ENCODE data around the gene MRPL27. TPM values are rescaled to one million over a fixed set of nuclear protein-coding genes. Genes with fewer than 3 reads are reported as not detected.

The MRPL27 gene
- total RNA-seq, 1 experiment from 2014 or later: 74.4 TPM

DNA sequence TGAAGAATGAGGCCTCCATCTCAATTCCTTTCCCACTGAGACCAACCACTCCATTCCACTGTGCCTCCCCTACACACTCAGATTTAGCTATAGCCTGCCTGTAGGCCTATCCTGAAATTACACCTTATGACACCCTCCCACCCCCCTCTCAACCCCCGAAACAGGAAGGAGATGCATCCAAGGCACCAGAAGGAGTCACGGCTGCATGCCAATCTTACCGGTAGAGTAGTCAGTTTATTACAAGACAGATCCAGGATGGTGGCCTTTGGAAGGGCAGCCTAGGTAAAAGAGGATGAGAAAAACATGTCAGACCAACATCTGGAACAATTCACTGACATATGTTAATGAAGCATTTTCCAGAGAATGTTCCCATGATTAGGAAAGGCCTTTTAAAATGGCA is 21.7 kb upstream of the MRPL27 start:
- DNase-seq: no peak
- no peaks in the 10 kb centered on the region for H3K27me3 ChIP-seq
- peaks cover 74% of the 10 kb centered on the region for H3K36me3 ChIP-seq
- H3K4me3 ChIP-seq: peak overlapping the region; percentile 95
- H3K9me3 ChIP-seq: no peaks in the 10 kb centered on the region

DNA sequence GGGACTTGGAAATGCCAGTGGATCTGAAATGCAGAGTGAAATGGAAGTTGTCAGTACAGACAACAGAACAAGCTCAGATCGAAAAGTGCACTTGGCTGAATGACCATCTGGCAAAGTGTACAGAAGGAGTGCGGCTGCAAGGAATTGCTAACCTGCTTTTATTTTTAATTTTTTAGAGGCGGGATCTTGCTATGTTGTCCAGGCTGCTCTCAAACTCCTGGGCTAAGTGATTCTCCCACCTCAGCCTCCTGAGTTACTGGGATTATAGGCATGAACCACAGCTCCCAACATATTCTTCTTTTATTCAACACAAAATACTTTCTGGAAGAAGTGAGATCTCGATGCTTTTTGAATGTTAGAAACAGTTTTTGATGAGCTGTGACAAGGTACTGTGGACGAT is 20.7 kb upstream of the MRPL27 start:
- DNase-seq: no peak
- Histone ChIP-seq H3K36me3 (peaks cover 84% of the 10 kb centered on the region), H3K9me3 (no peaks in the 10 kb centered on the region), H3K27me3 (no peaks in the 10 kb centered on the region), H3K4me3 (no peak overlapping the region)

DNA sequence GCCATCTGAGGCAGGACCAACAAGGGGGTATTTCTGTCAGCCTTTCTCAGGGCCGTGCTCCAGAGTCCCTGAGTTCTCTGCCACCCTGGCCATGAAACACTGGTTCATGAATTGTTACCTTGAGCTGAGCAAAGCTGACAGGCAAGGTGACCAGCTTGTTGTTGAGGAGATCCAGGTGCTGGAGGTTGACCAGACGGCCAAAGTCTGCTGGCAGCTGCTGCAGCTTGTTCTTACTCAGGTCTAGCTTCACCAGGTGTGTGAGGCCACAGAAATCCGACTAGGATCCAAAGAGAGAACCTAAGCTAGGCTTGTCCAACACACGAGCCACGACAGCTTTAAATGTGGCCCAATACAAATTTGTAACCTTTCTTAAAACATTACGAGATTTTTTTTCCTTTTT is 19.6 kb upstream of the MRPL27 start:
- Histone ChIP-seq H3K9me3 (no peaks in the 10 kb centered on the region), H3K4me3 (no peak overlapping the region), H3K36me3 (peaks cover 95% of the 10 kb centered on the region), H3K27me3 (no peaks in the 10 kb centered on the region)
- DNase-seq: no peak

DNA sequence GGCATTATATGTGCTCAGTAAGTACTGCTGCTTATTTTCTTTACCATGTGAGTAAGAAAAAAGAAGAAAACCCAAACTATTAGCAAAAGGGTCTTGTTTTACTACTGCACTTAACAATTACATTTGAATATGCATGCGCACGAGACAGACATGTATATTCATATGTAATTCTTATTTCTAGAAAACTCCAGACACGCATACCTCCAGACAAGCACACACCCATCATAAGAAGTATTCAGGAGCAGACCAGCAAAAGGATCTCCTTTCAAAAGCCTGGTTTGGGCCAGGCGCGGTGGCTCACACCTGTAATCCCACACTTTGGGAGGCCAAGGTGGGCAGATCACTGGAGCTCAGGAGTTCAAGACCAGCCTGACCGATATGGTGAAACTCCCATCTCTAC is 16.6 kb upstream of the MRPL27 start:
- H3K4me3 ChIP-seq: no peak overlapping the region
- no peak for DNase-seq
- no peaks in the 10 kb centered on the region for H3K9me3 ChIP-seq
- peaks cover 99% of the 10 kb centered on the region for H3K36me3 ChIP-seq
- no peaks in the 10 kb centered on the region for H3K27me3 ChIP-seq

DNA sequence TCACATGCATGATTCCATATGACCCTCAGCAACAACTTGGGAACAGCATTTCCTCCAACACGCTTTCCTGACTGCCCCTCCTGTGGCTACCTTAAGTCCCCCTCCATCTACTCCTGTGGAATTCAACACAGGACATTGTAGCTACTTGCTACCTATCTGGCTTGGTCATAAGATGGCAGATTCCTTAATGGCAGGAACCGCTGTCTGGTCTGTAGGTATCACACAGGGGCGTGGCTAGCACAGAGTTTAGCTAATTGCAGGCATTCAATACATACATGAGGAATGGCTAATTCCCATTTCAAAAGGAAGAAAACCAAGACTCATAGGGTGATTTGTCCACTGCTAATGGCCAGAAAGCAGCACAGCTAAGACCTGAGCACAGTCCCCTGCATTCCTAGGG is 15.7 kb upstream of the MRPL27 start:
- H3K27me3 ChIP-seq: no peaks in the 10 kb centered on the region
- peaks cover 99% of the 10 kb centered on the region for H3K36me3 ChIP-seq
- H3K9me3 ChIP-seq: no peaks in the 10 kb centered on the region
- H3K4me3 ChIP-seq: no peak overlapping the region
- no peak for DNase-seq

DNA sequence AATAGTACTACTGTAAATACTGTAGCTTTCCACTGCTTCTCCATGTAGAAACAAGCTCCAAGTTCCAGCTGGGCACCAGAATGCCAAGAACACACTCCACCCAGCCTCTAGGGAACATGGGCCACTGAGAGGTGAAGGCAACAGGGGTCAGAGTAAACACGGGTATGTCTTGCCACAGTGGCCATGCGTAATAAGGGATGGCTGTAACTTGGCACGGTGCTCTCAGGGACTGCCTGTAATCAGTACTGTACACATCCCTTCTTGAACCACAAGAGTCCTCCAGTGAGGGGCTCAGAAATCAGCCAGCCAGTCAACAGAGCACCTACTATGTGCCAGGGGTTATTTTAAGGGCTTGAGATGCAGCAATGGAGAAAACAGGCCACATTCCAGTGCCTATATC is 13.5 kb upstream of the MRPL27 start:
- H3K36me3 ChIP-seq: peaks cover 98% of the 10 kb centered on the region
- no peaks in the 10 kb centered on the region for H3K27me3 ChIP-seq

DNA sequence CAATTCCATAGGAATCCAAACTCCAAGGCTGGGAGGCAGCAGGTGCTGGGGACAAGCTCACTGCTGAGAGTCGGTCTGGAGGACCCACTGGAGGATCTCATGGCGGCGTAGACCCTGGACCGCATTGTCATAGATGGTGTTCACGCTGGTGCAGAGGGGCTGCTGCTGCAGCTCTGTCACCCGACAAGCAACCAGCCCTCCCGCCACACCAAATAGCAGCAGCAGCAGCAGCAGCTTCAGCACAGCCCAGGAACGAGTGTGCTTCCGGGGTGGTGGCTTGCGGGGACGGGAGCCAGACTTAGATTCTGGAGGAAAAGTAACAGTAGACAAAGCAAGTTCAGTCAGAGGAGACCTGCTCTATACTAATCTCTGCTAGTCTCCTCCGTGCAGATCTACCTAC is 9.9 kb upstream of the MRPL27 start:
- peaks cover 97% of the 10 kb centered on the region for H3K36me3 ChIP-seq
- no peaks in the 10 kb centered on the region for H3K9me3 ChIP-seq
- H3K27me3 ChIP-seq: no peaks in the 10 kb centered on the region
- H3K4me3 ChIP-seq: no peak overlapping the region
- DNase-seq: no peak

More for the DNA sequence above, 13.5 kb upstream of the MRPL27 start:
- no peak for DNase-seq
- no peak overlapping the region for H3K4me3 ChIP-seq
- H3K9me3 ChIP-seq: no peaks in the 10 kb centered on the region

DNA sequence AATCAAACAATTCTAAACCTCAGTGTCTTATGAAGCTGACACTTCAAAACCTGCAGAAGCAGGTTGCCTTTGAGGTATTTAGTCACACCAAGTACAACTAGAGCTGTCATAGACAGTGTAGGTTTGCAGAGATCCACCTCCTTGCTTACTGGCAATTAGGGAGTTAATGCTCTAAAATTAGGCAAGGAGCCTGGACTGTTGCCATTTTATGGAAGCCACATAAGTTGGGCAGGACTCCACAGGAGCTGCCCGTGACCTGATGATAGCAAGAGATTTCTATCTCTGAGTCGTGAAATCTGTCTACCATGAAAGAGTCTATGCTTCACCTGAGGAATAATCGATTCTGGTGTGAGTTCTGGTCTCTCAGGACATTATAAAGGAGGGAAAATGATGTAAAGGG is 8.9 kb upstream of the MRPL27 start:
- Histone ChIP-seq H3K4me3 (no peak overlapping the region), H3K36me3 (peaks cover 89% of the 10 kb centered on the region), H3K27me3 (no peaks in the 10 kb centered on the region), H3K9me3 (no peaks in the 10 kb centered on the region)
- DNase-seq: no peak

DNA sequence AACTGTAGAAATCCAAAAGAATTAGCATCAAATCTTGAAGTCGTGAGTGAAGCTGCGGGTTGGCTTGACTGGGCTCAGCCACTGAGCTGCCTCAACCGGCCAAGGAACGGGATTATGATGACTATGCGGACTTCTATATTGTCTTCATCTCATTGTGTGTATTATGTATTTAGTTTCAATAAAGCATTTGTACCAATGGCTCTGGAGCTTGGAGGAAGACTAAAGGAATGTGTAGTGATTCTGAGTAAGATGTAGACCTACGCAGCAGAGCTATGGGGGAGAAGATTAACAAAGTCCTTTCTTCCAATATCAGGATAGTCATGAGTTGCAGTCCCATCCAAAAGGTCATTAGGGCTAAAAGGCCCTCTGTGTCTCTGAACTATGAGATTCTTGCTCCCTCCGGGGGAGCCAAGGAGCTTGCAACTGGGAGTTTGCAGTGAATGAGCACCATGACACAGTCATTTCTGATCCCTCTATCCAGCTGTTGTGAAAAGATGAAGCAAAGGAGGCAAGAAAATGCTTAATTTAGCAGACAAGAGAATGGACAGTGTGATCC is 8.4 kb upstream of the MRPL27 start:
- no peak overlapping the region for H3K4me3 ChIP-seq
- no peak for DNase-seq
- no peaks in the 10 kb centered on the region for H3K27me3 ChIP-seq
- H3K36me3 ChIP-seq: peaks cover 83% of the 10 kb centered on the region
- H3K9me3 ChIP-seq: no peaks in the 10 kb centered on the region

DNA sequence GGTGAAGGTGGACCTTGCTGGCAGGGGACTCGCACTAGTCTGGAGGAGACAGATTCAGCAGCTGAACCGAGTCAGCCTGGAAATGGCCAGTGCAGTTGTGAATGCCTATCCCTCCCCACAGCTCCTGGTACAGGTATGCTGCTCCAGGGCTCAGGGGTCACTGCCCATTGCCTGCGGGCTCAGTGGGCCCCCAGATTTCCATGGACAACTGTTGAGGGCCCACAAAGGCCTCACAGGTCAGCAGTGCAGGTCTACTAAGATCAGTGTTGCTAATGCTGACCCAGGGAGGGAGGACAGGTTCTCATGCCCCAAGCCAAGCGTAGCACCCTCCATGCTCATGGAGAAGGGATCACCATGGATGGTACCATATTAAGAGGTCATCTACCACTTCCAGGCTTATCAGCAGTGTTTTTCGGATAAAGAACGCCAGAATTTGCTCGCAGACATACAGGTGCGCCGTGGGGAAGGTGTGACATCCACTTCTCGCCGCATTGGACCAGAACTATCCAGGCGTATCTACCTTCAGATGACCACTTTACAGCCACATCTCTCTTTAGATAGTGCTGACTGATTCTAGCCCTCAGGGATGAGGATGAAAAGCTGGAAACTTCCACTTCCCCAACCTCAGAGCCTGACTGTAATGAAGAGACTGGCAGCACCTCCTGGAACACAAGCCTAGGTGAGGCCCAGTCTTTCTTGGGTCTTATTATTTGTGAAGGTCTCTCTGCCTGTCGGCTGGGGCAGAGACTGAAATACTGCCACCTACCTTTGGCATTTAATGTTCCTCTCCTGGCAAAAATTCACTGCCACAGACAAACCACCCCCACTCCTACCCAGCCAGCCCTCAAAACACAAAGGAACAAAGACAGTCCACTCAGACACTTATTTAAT is 7.6 kb upstream of the MRPL27 start:
- H3K27me3 ChIP-seq: no peaks in the 10 kb centered on the region
- peaks cover 79% of the 10 kb centered on the region for H3K36me3 ChIP-seq
- H3K9me3 ChIP-seq: no peaks in the 10 kb centered on the region
- H3K4me3 ChIP-seq: no peak overlapping the region
- DNase-seq: no peak

DNA sequence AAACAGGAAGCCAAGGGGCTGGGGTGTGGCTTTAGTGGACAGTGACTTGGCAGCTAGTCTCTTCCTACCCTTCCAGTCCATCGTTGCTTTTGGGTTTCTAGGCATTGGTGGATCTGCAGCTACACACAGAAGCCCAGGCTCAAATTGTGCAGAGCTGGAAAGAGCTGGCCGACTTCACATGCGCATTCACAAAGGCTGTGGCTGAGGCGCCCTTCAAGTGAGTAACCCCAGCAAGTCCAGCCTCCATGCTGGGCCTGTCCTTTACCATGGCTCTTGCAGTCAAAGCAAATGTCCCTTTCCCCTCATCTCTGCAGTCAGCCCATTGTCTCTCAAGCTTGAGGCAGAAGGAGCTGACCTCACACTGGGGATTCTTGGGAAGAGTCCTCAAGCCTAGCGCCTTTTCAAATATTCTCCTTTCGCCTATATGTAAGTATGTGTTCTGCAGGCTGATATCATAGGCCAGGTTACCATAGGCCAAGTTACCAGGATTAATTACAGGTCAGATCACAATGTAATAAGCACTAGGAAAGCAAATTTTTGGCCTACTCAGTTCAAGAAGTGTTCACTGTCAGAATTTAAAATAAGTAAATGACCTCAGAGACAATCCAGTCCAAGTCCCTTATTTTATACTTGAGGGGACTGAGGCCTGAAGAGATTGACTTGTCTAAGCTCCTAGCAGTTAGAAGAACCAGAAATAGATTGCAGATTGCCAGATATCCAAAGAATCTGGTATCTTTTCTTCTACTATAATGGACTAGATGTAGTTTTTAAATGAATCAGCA is 6.6 kb upstream of the MRPL27 start:
- no peak for DNase-seq
- no peaks in the 10 kb centered on the region for H3K9me3 ChIP-seq
- no peaks in the 10 kb centered on the region for H3K27me3 ChIP-seq
- peaks cover 70% of the 10 kb centered on the region for H3K36me3 ChIP-seq
- no peak overlapping the region for H3K4me3 ChIP-seq

DNA sequence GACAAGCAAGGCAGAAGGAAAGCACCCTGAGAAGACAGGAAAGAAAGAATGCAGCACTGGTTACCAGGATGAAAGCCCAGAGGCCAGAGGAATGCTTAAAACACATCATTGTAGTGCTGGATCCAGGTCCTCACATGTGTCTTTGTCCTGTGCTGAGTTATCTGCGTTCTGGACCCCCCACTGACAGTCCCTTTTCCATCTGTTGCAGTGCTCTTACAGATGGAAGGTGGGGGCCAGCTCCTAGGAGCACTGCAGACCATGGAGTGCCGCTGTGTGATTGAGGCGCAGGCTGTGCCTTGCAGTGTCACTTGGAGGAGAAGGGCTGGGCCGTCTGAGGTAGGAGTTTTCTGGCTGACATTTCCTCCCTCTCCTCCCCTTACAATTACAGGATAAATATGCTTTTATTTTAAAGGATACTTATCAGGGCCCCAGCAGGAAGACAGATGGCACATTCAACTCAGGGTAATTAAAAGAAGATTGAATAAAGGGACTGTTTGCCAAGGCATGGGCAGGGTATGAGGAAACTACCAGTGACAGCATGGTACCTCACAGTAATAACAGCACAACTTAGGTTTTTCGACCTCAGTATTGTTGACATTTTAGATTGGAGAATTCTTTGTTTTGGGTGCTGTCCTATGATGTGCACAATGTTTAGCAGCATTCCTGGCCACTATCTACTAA is 3.0 kb upstream of the MRPL27 start:
- Histone ChIP-seq H3K9me3 (no peaks in the 10 kb centered on the region), H3K36me3 (peaks cover 45% of the 10 kb centered on the region), H3K4me3 (no peak overlapping the region), H3K27me3 (no peaks in the 10 kb centered on the region)
- DNase-seq: no peak

DNA sequence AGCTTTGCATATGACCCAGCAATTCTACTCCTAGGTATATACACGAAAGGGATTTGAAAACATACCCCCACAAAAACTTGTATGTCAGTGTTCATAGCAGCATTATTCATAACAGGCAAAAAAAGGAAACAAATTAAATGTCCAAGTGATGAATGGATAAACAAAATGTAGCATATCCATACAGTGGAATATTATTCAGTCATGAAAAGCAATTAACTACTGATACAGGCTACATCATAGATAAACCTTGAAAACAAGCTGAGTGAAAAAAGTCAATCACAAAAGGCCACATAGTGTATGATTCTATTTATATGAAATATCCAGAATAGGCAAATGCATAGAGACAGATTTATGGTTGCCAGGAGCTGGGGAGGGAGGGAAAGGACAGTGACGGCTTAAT is 721 bp upstream of the MRPL27 start:
- H3K9me3 ChIP-seq: no peaks in the 10 kb centered on the region
- H3K4me3 ChIP-seq: peak overlapping the region; percentile 79
- H3K36me3 ChIP-seq: peaks cover 44% of the 10 kb centered on the region
- no peaks in the 10 kb centered on the region for H3K27me3 ChIP-seq
- no peak for DNase-seq

DNA sequence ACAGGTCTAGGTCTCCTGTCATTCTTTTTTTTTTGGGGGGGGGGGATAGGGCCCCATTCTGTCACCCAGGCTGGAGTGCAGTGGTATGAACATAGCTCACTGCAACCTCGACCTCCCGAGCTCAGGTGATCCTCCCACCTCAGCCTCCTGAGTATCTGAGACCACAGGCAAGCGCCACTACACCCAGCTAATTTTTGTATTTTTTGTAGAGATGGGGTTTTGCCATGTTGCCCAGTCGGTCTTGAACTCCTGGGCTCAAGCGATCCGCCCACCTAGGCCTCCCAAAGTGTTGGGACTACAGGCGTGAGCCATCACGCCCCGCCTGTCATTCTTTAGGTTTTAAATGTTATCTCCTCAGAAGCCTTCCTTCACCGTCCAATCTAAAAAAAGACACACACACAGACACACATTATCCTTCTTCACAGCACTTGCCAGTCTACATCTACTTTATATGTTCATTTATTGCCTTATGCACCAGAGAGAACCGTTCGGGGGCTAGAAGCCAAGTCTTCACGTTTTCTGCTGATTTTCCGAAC is 694 bp downstream of the MRPL27 start:
- no peaks in the 10 kb centered on the region for H3K9me3 ChIP-seq
- H3K4me3 ChIP-seq: peak overlapping the region; percentile 79
- H3K36me3 ChIP-seq: peaks cover 50% of the 10 kb centered on the region
- no peak for DNase-seq
- no peaks in the 10 kb centered on the region for H3K27me3 ChIP-seq

DNA sequence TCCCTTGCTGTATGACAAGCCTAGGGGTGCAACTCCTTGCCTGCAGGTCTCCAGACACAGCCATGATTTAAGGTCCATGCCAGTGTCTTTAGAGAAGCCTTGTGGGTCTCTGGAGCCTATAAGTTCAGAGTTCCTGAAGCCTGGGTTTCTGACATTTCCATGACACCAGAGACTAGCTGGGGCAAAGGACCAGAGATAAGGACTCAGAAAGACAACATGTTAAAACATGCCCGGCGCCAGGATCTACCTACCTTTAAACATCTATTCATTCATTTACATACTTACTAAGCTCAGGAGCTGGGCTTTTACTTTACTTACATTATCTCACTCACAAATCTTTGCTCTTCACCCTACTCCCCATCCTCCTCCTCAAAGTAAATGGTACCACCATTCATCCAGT is 1.5 kb downstream of the MRPL27 start:
- peaks cover 57% of the 10 kb centered on the region for H3K36me3 ChIP-seq
- H3K4me3 ChIP-seq: peak overlapping the region; percentile 79
- no peaks in the 10 kb centered on the region for H3K9me3 ChIP-seq
- no peak for DNase-seq
- H3K27me3 ChIP-seq: no peaks in the 10 kb centered on the region

DNA sequence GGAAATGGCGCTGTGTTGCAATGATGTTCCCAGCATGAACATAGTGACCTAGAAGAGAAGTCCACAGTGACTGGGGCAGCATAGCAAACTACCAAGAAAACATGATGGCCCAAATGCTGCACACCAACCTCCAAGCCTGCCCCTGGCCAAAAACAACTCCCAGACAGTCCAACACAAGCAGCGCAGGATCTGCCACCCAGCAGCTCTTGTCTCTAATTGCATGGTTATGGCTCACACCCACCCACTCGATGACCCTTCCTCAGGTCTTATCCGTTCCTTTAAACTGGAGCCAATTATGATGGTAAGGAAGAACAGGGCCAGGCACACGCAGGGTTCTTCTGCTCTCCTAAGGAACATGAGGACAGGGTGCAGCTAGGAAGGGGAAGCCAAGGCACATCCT is 2.9 kb downstream of the MRPL27 start:
- Histone ChIP-seq H3K27me3 (no peaks in the 10 kb centered on the region), H3K4me3 (no peak overlapping the region), H3K9me3 (no peaks in the 10 kb centered on the region), H3K36me3 (peaks cover 66% of the 10 kb centered on the region)
- no peak for DNase-seq

DNA sequence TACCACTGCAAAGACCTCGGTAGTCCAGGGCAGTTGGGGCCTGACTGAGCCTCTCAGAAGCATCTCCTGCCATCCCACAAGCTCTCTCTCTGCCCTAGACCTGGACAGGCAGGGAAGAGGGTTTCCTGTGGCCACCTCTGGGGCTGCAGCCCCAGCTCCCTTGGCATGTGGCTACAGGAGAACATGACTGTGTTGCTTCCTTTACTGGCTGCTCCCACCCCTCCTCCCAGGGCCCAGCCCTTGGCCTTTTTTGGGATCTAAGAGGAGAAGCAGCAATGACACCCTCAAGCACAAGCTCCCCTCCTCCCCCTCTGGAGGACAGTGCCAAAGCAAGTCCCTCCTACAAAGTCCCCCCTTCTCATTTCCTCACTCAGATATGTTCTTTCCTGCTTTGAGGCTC is 5.6 kb downstream of the MRPL27 start:
- no peak for DNase-seq
- Histone ChIP-seq H3K36me3 (peaks cover 70% of the 10 kb centered on the region), H3K9me3 (no peaks in the 10 kb centered on the region), H3K4me3 (no peak overlapping the region), H3K27me3 (no peaks in the 10 kb centered on the region)

Data from MG63 (cell line).